Upper lobe of left lung (tissue), 4 donors: ENCODE results near the gene CPEB1.

ENCODE experiments used
- POLR2AphosphoS5 ChIP-seq, 2 donors: sonication (generic); formaldehyde crosslinking; IDR thresholded peaks; one replicate each; pipeline ENCODE4 v1.5.1; 2017; ENCODE audit warnings: antibody characterized with exemption in 2 of 2
- TF ChIP-seq, protein P1 (sequence below), 6 experiments: fragments of 450-650 bp in 4 of 6; fragments of 200-600 bp in 2 of 6; sonication (generic) in 2 of 6; IDR thresholded peaks; one replicate each; pipeline ENCODE4 v1.5.1; 2016 to 2019; ENCODE audit warnings: antibody characterized with exemption in 6 of 6

- TF ChIP-seq POLR2AphosphoS5 (IDR thresholded peaks at IDR 0.05), result no peak
- TF ChIP-seq, protein P1, sequence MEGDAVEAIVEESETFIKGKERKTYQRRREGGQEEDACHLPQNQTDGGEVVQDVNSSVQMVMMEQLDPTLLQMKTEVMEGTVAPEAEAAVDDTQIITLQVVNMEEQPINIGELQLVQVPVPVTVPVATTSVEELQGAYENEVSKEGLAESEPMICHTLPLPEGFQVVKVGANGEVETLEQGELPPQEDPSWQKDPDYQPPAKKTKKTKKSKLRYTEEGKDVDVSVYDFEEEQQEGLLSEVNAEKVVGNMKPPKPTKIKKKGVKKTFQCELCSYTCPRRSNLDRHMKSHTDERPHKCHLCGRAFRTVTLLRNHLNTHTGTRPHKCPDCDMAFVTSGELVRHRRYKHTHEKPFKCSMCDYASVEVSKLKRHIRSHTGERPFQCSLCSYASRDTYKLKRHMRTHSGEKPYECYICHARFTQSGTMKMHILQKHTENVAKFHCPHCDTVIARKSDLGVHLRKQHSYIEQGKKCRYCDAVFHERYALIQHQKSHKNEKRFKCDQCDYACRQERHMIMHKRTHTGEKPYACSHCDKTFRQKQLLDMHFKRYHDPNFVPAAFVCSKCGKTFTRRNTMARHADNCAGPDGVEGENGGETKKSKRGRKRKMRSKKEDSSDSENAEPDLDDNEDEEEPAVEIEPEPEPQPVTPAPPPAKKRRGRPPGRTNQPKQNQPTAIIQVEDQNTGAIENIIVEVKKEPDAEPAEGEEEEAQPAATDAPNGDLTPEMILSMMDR (IDR thresholded peaks at IDR 0.05), result no peak
Measured at GRCh38 chr15:82653483-82654168, 6.5 kb upstream of the CPEB1 start.
